H1 (cell line): ENCODE measurements around the gene TRIM71. TPM values are rescaled to one million over a fixed set of nuclear protein-coding genes. Genes with fewer than 3 reads are reported as not detected.
"Not testable (repeated sequence)": the region's sequence is repeated elsewhere in the genome, so short reads cannot be mapped to it uniquely, and the experiment has no call there.

Experiments used
- CTCF ChIA-PET: fragments of 300-600 bp; sonication (Branson Sonifier 250); formaldehyde crosslinking; loops from one replicate; lab custom pipeline; 2021; ENCODE audit not compliant: partially characterized antibody; lab: Charles Lee
- POLR2A ChIA-PET: fragments of 300-600 bp; sonication (Branson Sonifier 250); formaldehyde crosslinking; loops from one replicate; lab custom pipeline; 2021; ENCODE audit warnings: inconsistent platforms; ENCODE audit not compliant: partially characterized antibody; lab: Charles Lee
- DNase-seq, 2 experiments: peaks; one replicate each; pipeline versions ENCODE4 v3.0.0 to v3.0.0-alpha.2; 2010 to 2022; ENCODE audit warnings: low spot score in 2 of 2, low read depth in 1 of 2, mixed read lengths in 1 of 2
- FAIRE-seq: peaks from 2 replicates; lab custom pipeline; 2011; peaks lifted over from hg19 to GRCh38; lab: Jason Lieb, UNC
- H2AFZ ChIP-seq: 2 replicates; pipeline ENCODE4 v1.8.1; 2012; ENCODE audit warnings: low read length, inconsistent platforms
- H2AK5ac ChIP-seq: 2 replicates; pipeline ENCODE4 v1.6.1; 2013; ENCODE audit warnings: low read depth, low read length
- H2BK120ac ChIP-seq: replicated peaks from 2 replicates; pipeline ENCODE3; 2013; ENCODE audit warnings: low read depth, low read length, inconsistent platforms
- H2BK12ac ChIP-seq: 2 replicates; pipeline ENCODE4 v1.6.1; 2013; ENCODE audit warnings: low read depth, low read length
- H2BK15ac ChIP-seq: 2 replicates; pipeline ENCODE4 v1.6.1; 2013; ENCODE audit warnings: low read length
- H2BK20ac ChIP-seq: 2 replicates; pipeline ENCODE4 v1.6.1; 2013; ENCODE audit warnings: low read length
- H2BK5ac ChIP-seq: 2 replicates; pipeline ENCODE4 v1.6.1; 2013; ENCODE audit warnings: low read depth, low read length
- H3K14ac ChIP-seq: 2 replicates; pipeline ENCODE4 v1.6.1; 2013; ENCODE audit warnings: inconsistent platforms; ENCODE audit not compliant: insufficient read length
- H3K18ac ChIP-seq: 2 replicates; pipeline ENCODE4 v1.6.1; 2013; ENCODE audit warnings: low read length; ENCODE audit errors: extremely low read depth
- H3K23ac ChIP-seq: 2 replicates; pipeline ENCODE4 v1.6.1; 2013; ENCODE audit warnings: inconsistent platforms; ENCODE audit not compliant: insufficient read length
- H3K23me2 ChIP-seq: 2 replicates; pipeline ENCODE4 v1.6.1; 2013; ENCODE audit warnings: low read depth, low read length
- H3K27ac ChIP-seq: 2 replicates; pipeline ENCODE4 v1.6.1; 2011; ENCODE audit warnings: low read depth, low read length, inconsistent platforms
- H3K27me3 ChIP-seq, 4 experiments: replicated peaks in 1 of 4; 1 replicate in 1 of 4; 2 replicates in 3 of 4; pipeline versions ENCODE4 v1.6.1 to v1.8.1; 2011 to 2013; ENCODE audit warnings: low read length in 3 of 4, mild to moderate bottlenecking in 3 of 4, inconsistent platforms in 2 of 4, mixed read lengths in 2 of 4, moderate library complexity in 1 of 4; ENCODE audit not compliant: control insufficient read depth in 3 of 4, insufficient read depth in 3 of 4; ENCODE audit errors: extremely low read depth in 1 of 4
- H3K36me3 ChIP-seq, 4 experiments: 2 replicates each; pipeline versions ENCODE4 v1.6.1 to v1.8.1; 2011 to 2013; ENCODE audit warnings: mild to moderate bottlenecking in 4 of 4, low read length in 3 of 4, moderate library complexity in 2 of 4, control low read depth in 1 of 4, inconsistent platforms in 1 of 4; ENCODE audit not compliant: insufficient read depth in 4 of 4, control insufficient read depth in 2 of 4
- H3K4ac ChIP-seq: replicated peaks from 2 replicates; pipeline ENCODE3; 2013; ENCODE audit warnings: low read length, low read depth, mixed read lengths, inconsistent platforms; ENCODE audit not compliant: insufficient read length
- H3K4me1 ChIP-seq, 4 experiments: replicated peaks in 1 of 4; 1 replicate in 1 of 4; 2 replicates in 3 of 4; pipeline versions ENCODE4 v1.6.1 to v1.8.1; 2011 to 2013; ENCODE audit warnings: low read length in 3 of 4, inconsistent platforms in 2 of 4, mixed read lengths in 1 of 4; ENCODE audit not compliant: insufficient read depth in 4 of 4, control insufficient read depth in 3 of 4
- H3K4me2 ChIP-seq, 2 experiments: 2 replicates each; pipeline versions ENCODE4 v1.6.1 to v1.8.1; 2011 to 2013; ENCODE audit warnings: low read depth in 2 of 2, low read length in 2 of 2, control low read depth in 1 of 2, inconsistent platforms in 1 of 2, mild to moderate bottlenecking in 1 of 2; ENCODE audit not compliant: insufficient read depth in 1 of 2
- H3K4me3 ChIP-seq, 4 experiments: fragments of 200-600, 300-600 bp in 1 of 4; sonication (generic), shearing (Covaris generic), sonication (Bioruptor Twin) in 1 of 4; 2 replicates each; pipeline versions ENCODE4 v1.5.1 to v1.8.1; 2011 to 2016; ENCODE audit warnings: low read length in 4 of 4, low read depth in 3 of 4, control low read depth in 2 of 4, inconsistent platforms in 2 of 4, mild to moderate bottlenecking in 2 of 4, mixed read lengths in 1 of 4, moderate library complexity in 1 of 4; ENCODE audit not compliant: insufficient read depth in 2 of 4; ENCODE audit errors: extremely low read depth in 1 of 4
- H3K56ac ChIP-seq: replicated peaks from 2 replicates; pipeline ENCODE3; 2013; ENCODE audit warnings: low read depth, mild to moderate bottlenecking, mixed read lengths, low read length, inconsistent platforms; ENCODE audit not compliant: insufficient read length
- H3K79me1 ChIP-seq: 2 replicates; pipeline ENCODE4 v1.6.1; 2013; ENCODE audit warnings: low read depth, low read length, control low read depth
- H3K79me2 ChIP-seq, 2 experiments: 2 replicates each; pipeline versions ENCODE4 v1.6.1 to v1.8.1; 2012 to 2013; ENCODE audit warnings: low read length in 2 of 2, mild to moderate bottlenecking in 2 of 2, inconsistent platforms in 1 of 2; ENCODE audit not compliant: insufficient read depth in 2 of 2, control insufficient read depth in 1 of 2
- H3K9ac ChIP-seq, 4 experiments: replicated peaks in 1 of 4; 1 replicate in 1 of 4; 2 replicates in 3 of 4; pipeline versions ENCODE4 v1.6.1 to v1.8.1; 2011 to 2013; ENCODE audit warnings: low read depth in 3 of 4, low read length in 3 of 4, control low read depth in 2 of 4, mild to moderate bottlenecking in 2 of 4, moderate library complexity in 2 of 4, inconsistent platforms in 1 of 4; ENCODE audit errors: extremely low read depth in 1 of 4
- H3K9me3 ChIP-seq, 2 experiments: 2 replicates each; pipeline versions ENCODE4 v1.6.1 to v1.8.1; 2012 to 2013; ENCODE audit warnings: mild to moderate bottlenecking in 2 of 2, moderate library complexity in 2 of 2, control low read depth in 1 of 2, inconsistent platforms in 1 of 2, low read depth in 1 of 2, low read length in 1 of 2, mixed read lengths in 1 of 2; ENCODE audit not compliant: insufficient read depth in 2 of 2
- H4K20me1 ChIP-seq, 2 experiments: replicated peaks in 1 of 2; 2 replicates each; pipeline versions ENCODE3 to v1.8.1; 2011 to 2013; ENCODE audit warnings: inconsistent platforms in 2 of 2, low read length in 2 of 2, mild to moderate bottlenecking in 1 of 2; ENCODE audit not compliant: insufficient read depth in 2 of 2, control insufficient read depth in 1 of 2
- H4K5ac ChIP-seq: 2 replicates; pipeline ENCODE4 v1.6.1; 2013; ENCODE audit warnings: low read length, low read depth, mixed read lengths, inconsistent platforms; ENCODE audit not compliant: insufficient read length
- H4K8ac ChIP-seq: 2 replicates; pipeline ENCODE4 v1.8.0; 2013; ENCODE audit warnings: mild to moderate bottlenecking, moderate library complexity, low read length, inconsistent platforms; ENCODE audit not compliant: insufficient read depth; ENCODE audit errors: extremely low read depth
- H4K91ac ChIP-seq: replicated peaks from 2 replicates; pipeline ENCODE3; 2013; ENCODE audit warnings: low read length, mixed read lengths, inconsistent platforms; ENCODE audit not compliant: insufficient read length
- WGBS, 2 experiments: shearing (Covaris generic) in 1 of 2; methylation state at CpG; one replicate each; pipeline versions ENCODE4 v1.1.6 to v1.1.7; 2013 to 2015; ENCODE audit warnings: low lambda C conversion rate in 2 of 2, mixed read lengths in 2 of 2, inconsistent platforms in 1 of 2, low coverage in 1 of 2, missing lambda C conversion rate in 1 of 2; ENCODE audit not compliant: insufficient replicate concordance in 2 of 2, insufficient coverage in 1 of 2, insufficient read length in 1 of 2; ENCODE audit errors: extremely low coverage in 1 of 2, missing lambda C conversion rate in 1 of 2; 5-methylcytosine and 5-hydroxymethylcytosine counted together
- polyA plus RNA-seq, 7 experiments: library from polyadenylated mRNA; depleted of rRNA in 3 of 7; stranded (reverse) in 5 of 7; unstranded in 2 of 7; fragments of >200 nt in 5 of 7; fragments of 200-250 nt in 2 of 7; gene quantifications; 1 replicate in 5 of 7; 2 replicates in 1 of 7; 4 replicates in 1 of 7; pipeline versions ENCODE4 v1.2.1 to v1.2.3, GENCODE V29; 2011 to 2013; ENCODE audit warnings: missing spikeins in 2 of 7, mixed read lengths in 2 of 7
- total RNA-seq: library from RNA; stranded (reverse); fragmentation: NEBNext Ultra II Directional; extraction: Animal tissue kit (Norgen Biotek cat#: 25700); gene quantifications from 2 replicates; pipeline ENCODE4 v1.2.1, GENCODE V29; 2021

The TRIM71 gene
- total and polyA plus RNA-seq, 2 of the 8 experiments (the other 6 are each of a cell fraction or from before 2014, with no cell fraction given), result 53.7 to 293 TPM

DNA sequence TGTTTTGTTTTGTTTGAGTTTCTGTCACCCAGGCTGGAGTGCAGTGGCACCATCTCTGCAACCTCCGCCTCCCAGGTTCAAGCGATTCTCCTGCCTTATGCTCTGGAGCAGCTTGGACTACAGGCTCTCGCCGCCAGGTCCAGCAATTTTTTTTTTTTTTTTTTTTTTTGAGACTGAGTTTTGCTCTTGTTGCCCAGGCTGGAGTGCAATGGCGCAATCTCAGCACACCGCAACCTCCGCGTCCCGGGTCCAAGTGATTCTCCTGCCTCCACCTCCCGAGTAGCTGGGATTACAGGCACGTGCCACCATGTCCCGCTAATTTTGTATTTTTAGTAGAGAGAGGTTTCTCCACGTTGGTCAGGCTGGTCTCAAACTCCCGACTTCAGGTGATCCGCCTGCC is 29.2 kb downstream of the TRIM71 start:
- Histone ChIP-seq H3K18ac (0 out of 2 replicates have a peak overlapping the region, but pooled peaks have one; percentile 41), H3K4me1 (peaks cover 49 to 71% (median 59%) of the 10 kb centered on the region in 4 experiments), H3K4me3 (peak overlapping the region in 1 of 4 experiments; percentile 37; a peak in 1 of 8 replicates), H4K20me1 (peaks cover 51 to 53% of the 10 kb centered on the region in 2 experiments), H3K79me2 (peaks cover 78 to 98% of the 10 kb centered on the region in 2 experiments), H3K4me2 (peak overlapping the region; percentile 30 to 81)
- H4K91ac ChIP-seq, H3K79me1 ChIP-seq, H3K56ac ChIP-seq, H3K14ac ChIP-seq, H3K23me2 ChIP-seq, H2BK12ac ChIP-seq, H3K27ac ChIP-seq, H3K9me3 ChIP-seq, H3K23ac ChIP-seq, H3K9ac ChIP-seq, H4K5ac ChIP-seq, H4K8ac ChIP-seq, DNase-seq, H3K4ac ChIP-seq, H2BK120ac ChIP-seq, H3K36me3 ChIP-seq, H2BK20ac ChIP-seq, H2BK15ac ChIP-seq, H2AK5ac ChIP-seq, FAIRE-seq, H2BK5ac ChIP-seq, H2AFZ ChIP-seq, H3K27me3 ChIP-seq: not testable (repeated sequence)
- POLR2A ChIA-PET, result interaction anchor here (0.6 to 10.2 kb wide), 13 partner anchors 9 to 53 kb away, joined by 3 to 104 read pairs (median 5); no protein-coding TSS in a partner anchor
- CTCF ChIA-PET, result interaction anchor here (0.7 to 5.5 kb wide), 7 partner anchors 18 to 69 kb away, joined by 3 to 34 read pairs (median 4); no protein-coding TSS in a partner anchor
- 90% methylated on average over 15 of the region's 15 CpGs; no CpG with 5 or more reads in 1 of the 2 experiments for WGBS, 2 experiments
